ENCODE data around the gene PPARG. TPM values are rescaled to one million over a fixed set of nuclear protein-coding genes. Genes with fewer than 3 reads are reported as not detected.
"Not testable (repeated sequence)": the region's sequence is repeated elsewhere in the genome, so short reads cannot be mapped to it uniquely, and the experiment has no call there.

Gene PPARG
- total and polyA plus RNA-seq, 2 experiments from 2014 or later = 0.49 to 0.76 TPM

DNA sequence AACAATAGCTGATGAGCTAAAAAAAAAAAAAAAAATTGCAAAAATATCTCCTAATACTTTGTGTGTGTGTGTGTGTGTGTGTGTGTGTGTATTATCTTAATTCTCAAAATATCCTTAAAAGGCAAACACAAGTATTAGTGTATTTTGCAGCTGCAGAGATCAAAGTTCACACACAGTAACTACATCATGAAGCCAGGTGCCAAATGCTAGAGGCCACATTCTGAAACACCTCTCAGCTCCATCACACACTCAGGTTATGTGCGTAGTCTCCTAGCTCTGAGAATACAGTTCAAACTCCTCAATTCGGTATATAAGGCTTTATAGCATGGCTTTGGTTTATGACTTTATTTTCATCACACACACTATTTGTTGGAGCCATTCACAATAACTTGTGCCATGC lies 33.5 kb upstream of the PPARG start:
- no peaks in the 10 kb centered on the region for H3K9me3 ChIP-seq (ENCODE audit: low read depth)
- WGBS, 2 experiments (ENCODE audit: low coverage in 1 of 2, low lambda C conversion rate in 2 of 2, missing lambda C conversion rate in 2 of 2) = 76 to 79% methylated on average over 2 of the region's 2 CpGs
- DNase-seq = no peak
- H4K20me1 ChIP-seq (ENCODE audit: insufficient read depth) = no peaks in the 10 kb centered on the region
- H3K36me3 ChIP-seq (ENCODE audit: low read depth) = no peaks in the 10 kb centered on the region
- TF ChIP-seq EZH2phosphoT487 (IDR thresholded peaks at IDR 0.05; ENCODE audit: insufficient read depth, low read depth) (no peak), EZH2 (IDR thresholded peaks at IDR 0.05; ENCODE audit: insufficient read depth, poor library complexity, severe bottlenecking) (no peak)
- H3K27ac ChIP-seq = no peak overlapping the region
- no peaks in the 10 kb centered on the region for H3F3A ChIP-seq (ENCODE audit: insufficient read depth)
- no peak overlapping the region for H3K4me3 ChIP-seq
- H3K9ac ChIP-seq = no peak overlapping the region
- H3K4me2 ChIP-seq (ENCODE audit: unreplicated experiment) = no peak overlapping the region
- in situ Hi-C loops (cut with MboI) = no loop called here
- H3K4me1 ChIP-seq (ENCODE audit: insufficient read depth) = no peaks in the 10 kb centered on the region
- H3K9me2 ChIP-seq (ENCODE audit: insufficient read depth) = no peaks in the 10 kb centered on the region
- H3K79me2 ChIP-seq (ENCODE audit: insufficient read depth) = no peaks in the 10 kb centered on the region
- peaks cover 23% of the 10 kb centered on the region for H3K27me3 ChIP-seq (replicated peaks; ENCODE audit: insufficient read depth)
- no peak overlapping the region for H2AFZ ChIP-seq

DNA sequence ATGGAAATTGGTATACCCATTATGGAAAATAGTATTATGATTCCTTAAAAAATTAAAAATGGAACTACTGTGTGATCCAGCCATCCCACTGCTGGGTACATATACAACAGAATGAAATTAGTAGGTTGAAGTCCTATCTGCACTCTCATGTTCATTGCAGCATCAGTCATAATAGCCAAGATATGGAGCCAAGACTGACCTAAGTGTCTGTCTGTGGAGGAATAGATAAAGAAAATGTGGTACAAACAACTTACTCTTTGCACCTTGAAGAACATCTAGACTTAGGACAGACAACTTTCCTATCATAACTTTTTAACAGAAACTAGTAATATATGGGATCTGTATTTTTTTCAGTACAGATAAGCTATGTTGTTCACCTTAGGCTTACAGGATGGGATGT lies 30.0 kb upstream of the PPARG start:
- Histone ChIP-seq H4K20me1 (ENCODE audit: insufficient read depth) (no peaks in the 10 kb centered on the region), H3K27ac (no peak overlapping the region), H3F3A (ENCODE audit: insufficient read depth) (no peaks in the 10 kb centered on the region), H3K27me3 (replicated peaks; ENCODE audit: insufficient read depth) (peaks cover 20% of the 10 kb centered on the region), H3K9ac (no peak overlapping the region), H3K36me3 (ENCODE audit: low read depth) (no peaks in the 10 kb centered on the region), H2AFZ (no peak overlapping the region), H3K4me1 (ENCODE audit: insufficient read depth) (no peaks in the 10 kb centered on the region), H3K4me2 (ENCODE audit: unreplicated experiment) (no peak overlapping the region), H3K9me2 (ENCODE audit: insufficient read depth) (no peaks in the 10 kb centered on the region), H3K4me3 (no peak overlapping the region), H3K79me2 (ENCODE audit: insufficient read depth) (no peaks in the 10 kb centered on the region), H3K9me3 (ENCODE audit: low read depth) (no peaks in the 10 kb centered on the region)
- TF ChIP-seq EZH2phosphoT487 (IDR thresholded peaks at IDR 0.05; ENCODE audit: insufficient read depth, low read depth) (no peak), EZH2 (IDR thresholded peaks at IDR 0.05; ENCODE audit: insufficient read depth, poor library complexity, severe bottlenecking) (no peak)
- no peak for DNase-seq
- in situ Hi-C loops (cut with MboI) = no loop called here

DNA sequence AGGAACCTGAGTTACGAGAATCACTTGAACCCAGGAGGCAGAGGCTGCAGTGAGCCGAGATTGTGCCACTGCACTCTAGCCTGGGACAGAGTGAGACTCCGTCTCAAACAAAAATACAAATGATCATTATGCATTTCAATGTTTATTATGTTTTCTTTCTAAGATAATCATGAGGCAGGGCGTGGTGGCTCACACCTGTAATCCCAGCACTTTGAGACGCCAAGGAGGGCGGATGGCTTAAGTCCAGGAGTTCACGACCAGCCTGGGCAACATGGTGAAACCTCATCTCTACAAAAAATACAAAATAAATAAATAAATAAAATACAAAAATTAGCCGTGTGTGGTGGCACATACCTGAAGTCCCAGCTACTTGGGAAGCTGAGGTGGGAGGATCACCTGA lies 26.7 kb upstream of the PPARG start:
- DNase-seq; in situ Hi-C loops (cut with MboI): not testable (repeated sequence)
- 77 to 78% methylated on average over 8 of the region's 8 CpGs for WGBS, 2 experiments (ENCODE audit: low coverage in 1 of 2, low lambda C conversion rate in 2 of 2, missing lambda C conversion rate in 2 of 2)

DNA sequence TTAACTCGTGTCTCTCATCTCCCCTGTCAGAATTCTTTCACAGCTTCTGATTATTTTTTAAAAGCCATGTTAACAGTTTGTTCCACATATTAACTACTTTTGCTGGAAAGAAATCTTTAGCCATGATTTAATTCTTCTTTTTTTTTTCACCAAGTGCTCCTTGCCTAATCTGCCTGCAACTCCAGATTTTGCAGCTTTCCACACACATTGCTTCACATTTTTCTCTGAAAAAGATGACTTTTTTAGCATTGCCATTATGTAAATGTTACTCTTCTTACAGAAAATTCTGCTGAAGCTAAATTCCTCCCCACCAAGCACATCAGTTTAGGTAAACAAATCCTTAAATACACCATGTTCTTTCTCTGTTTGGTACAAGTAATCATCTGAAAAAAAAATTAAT lies 23.4 kb upstream of the PPARG start:
- no peaks in the 10 kb centered on the region for H3K27me3 ChIP-seq (replicated peaks; ENCODE audit: insufficient read depth)
- no peaks in the 10 kb centered on the region for H3K9me2 ChIP-seq (ENCODE audit: insufficient read depth)
- TF ChIP-seq EZH2phosphoT487 (IDR thresholded peaks at IDR 0.05; ENCODE audit: insufficient read depth, low read depth) (no peak), EZH2 (IDR thresholded peaks at IDR 0.05; ENCODE audit: insufficient read depth, poor library complexity, severe bottlenecking) (no peak)
- no peak overlapping the region for H3K4me3 ChIP-seq
- 32 to 41% methylated on average over 1 of the region's 1 CpG for WGBS, 2 experiments (ENCODE audit: low coverage in 1 of 2, low lambda C conversion rate in 2 of 2, missing lambda C conversion rate in 2 of 2)
- H3K4me1 ChIP-seq (ENCODE audit: insufficient read depth) = no peaks in the 10 kb centered on the region
- no peak overlapping the region for H2AFZ ChIP-seq
- no peak overlapping the region for H3K27ac ChIP-seq
- DNase-seq = no peak
- no peak overlapping the region for H3K9ac ChIP-seq
- in situ Hi-C loops (cut with MboI) = no loop called here
- H3K4me2 ChIP-seq (ENCODE audit: unreplicated experiment) = no peak overlapping the region
- H3K36me3 ChIP-seq (ENCODE audit: low read depth) = no peaks in the 10 kb centered on the region
- H3F3A ChIP-seq (ENCODE audit: insufficient read depth) = no peaks in the 10 kb centered on the region
- no peaks in the 10 kb centered on the region for H4K20me1 ChIP-seq (ENCODE audit: insufficient read depth)
- no peaks in the 10 kb centered on the region for H3K79me2 ChIP-seq (ENCODE audit: insufficient read depth)
- H3K9me3 ChIP-seq (ENCODE audit: low read depth) = no peaks in the 10 kb centered on the region

More for the DNA sequence above, 26.7 kb upstream of the PPARG start:
- not testable (repeated sequence) for H3K9ac ChIP-seq; H3K79me2 ChIP-seq (ENCODE audit: insufficient read depth); H2AFZ ChIP-seq; H3F3A ChIP-seq (ENCODE audit: insufficient read depth); H4K20me1 ChIP-seq (ENCODE audit: insufficient read depth); H3K36me3 ChIP-seq (ENCODE audit: low read depth); H3K9me3 ChIP-seq (ENCODE audit: low read depth); H3K27me3 ChIP-seq (replicated peaks; ENCODE audit: insufficient read depth); H3K9me2 ChIP-seq (ENCODE audit: insufficient read depth); H3K4me3 ChIP-seq; H3K27ac ChIP-seq; H3K4me1 ChIP-seq (ENCODE audit: insufficient read depth); H3K4me2 ChIP-seq (ENCODE audit: unreplicated experiment)

DNA sequence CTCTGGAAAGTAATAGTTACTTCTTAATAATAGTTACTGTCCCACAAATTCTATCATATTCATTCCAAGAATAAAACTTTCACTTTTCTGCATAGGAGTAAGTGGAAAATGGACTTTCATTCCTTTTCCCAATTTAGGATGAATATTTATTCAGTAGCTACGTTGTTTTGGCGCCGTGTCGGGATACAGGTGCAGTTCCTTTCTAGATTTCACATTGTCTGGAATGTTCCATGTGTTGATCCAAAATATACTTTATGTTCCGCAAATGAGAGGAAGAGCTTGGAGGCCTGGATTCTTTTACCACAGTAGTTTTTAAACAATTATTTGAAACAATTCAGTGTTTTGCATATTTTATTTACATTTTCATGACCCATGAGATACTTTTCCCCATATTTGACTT lies 22.8 kb upstream of the PPARG start:
- 94 to 99% methylated on average over 5 of the region's 5 CpGs for WGBS, 2 experiments (ENCODE audit: low coverage in 1 of 2, low lambda C conversion rate in 2 of 2, missing lambda C conversion rate in 2 of 2)

More for the DNA sequence above, 22.8 kb upstream of the PPARG start:
- Histone ChIP-seq H2AFZ (no peak overlapping the region), H3K79me2 (ENCODE audit: insufficient read depth) (no peaks in the 10 kb centered on the region), H3K4me3 (no peak overlapping the region), H4K20me1 (ENCODE audit: insufficient read depth) (no peaks in the 10 kb centered on the region), H3K4me1 (ENCODE audit: insufficient read depth) (no peaks in the 10 kb centered on the region), H3K9me3 (ENCODE audit: low read depth) (no peaks in the 10 kb centered on the region), H3K27me3 (replicated peaks; ENCODE audit: insufficient read depth) (no peaks in the 10 kb centered on the region), H3K9ac (no peak overlapping the region), H3K36me3 (ENCODE audit: low read depth) (no peaks in the 10 kb centered on the region), H3K4me2 (ENCODE audit: unreplicated experiment) (no peak overlapping the region), H3K27ac (no peak overlapping the region), H3K9me2 (ENCODE audit: insufficient read depth) (no peaks in the 10 kb centered on the region), H3F3A (ENCODE audit: insufficient read depth) (no peaks in the 10 kb centered on the region)
- no peak for TF ChIP-seq EZH2phosphoT487 (IDR thresholded peaks at IDR 0.05; ENCODE audit: insufficient read depth, low read depth)
- TF ChIP-seq EZH2 (IDR thresholded peaks at IDR 0.05; ENCODE audit: insufficient read depth, poor library complexity, severe bottlenecking) = no peak
- no peak for DNase-seq
- in situ Hi-C loops (cut with MboI) = no loop called here
